Stimulated activated CD8-positive, alpha-beta memory T cell treated with anti-CD3 and anti-CD28 coated beads, Interleukin-15, amount 100 ng/mL, for 24 hours (primary cell): Measurements from ENCODE around the gene IWS1.
"Not testable (repeated sequence)": the region's sequence is repeated elsewhere in the genome, so short reads cannot be mapped to it uniquely, and the experiment has no call there.

Experiments
- DNase-seq: peaks from one replicate; pipeline ENCODE4 v3.0.0-alpha.2; 2020; ENCODE audit warnings: low read depth

Gene IWS1

GRCh38 chr2:127454595-127455565 is 71.4 kb downstream of the IWS1 start:
- no peak for DNase-seq

- DNase-seq = no peak
These were observed 72.7 kb downstream of the IWS1 start for GRCh38 chr2:127453392-127454171.

DNA sequence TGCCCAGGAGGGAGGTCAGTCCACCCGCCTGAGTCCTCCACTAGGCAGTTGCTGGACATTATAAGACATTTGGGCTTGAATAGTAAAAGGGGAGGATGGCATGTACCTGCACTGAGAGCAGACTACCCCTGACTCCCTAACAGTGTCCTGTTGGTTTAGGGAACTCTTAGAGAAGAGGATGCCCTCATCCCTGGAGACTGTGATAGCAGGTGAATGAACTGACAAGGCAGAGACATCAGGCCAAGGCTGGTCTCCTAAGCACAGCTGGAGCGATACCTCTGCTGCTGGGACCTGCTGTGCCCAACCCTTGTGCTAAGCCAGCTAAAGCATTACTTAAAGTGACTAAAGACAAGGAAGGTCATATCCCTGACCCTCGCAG is 73.3 kb downstream of the IWS1 start:
- no peak for DNase-seq

GRCh38 chr2:127452423-127452822 is 73.9 kb downstream of the IWS1 start:
- DNase-seq = not testable (repeated sequence)

DNA sequence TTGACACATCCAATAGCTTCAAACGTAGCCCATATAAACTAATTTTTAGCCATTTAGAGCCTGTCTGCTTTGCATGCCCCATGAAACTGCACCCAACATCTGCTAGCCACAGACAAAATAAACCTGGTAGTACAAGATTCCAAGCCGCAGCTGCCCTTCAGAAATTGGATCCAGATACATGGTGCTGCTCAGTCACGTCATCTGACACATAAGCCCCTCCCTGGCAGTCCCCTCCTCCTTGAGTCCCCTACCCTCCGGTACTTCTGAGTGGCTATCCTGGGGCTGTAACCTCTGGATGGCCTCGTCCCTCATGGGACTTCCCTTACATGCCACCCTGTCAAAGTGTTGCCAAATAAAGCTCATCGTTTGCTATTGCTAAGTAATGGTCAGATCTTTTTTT is 74.3 kb downstream of the IWS1 start:
- no peak for DNase-seq

GRCh38 chr2:127449898-127450297 is 76.4 kb downstream of the IWS1 start:
- no peak for DNase-seq

DNA sequence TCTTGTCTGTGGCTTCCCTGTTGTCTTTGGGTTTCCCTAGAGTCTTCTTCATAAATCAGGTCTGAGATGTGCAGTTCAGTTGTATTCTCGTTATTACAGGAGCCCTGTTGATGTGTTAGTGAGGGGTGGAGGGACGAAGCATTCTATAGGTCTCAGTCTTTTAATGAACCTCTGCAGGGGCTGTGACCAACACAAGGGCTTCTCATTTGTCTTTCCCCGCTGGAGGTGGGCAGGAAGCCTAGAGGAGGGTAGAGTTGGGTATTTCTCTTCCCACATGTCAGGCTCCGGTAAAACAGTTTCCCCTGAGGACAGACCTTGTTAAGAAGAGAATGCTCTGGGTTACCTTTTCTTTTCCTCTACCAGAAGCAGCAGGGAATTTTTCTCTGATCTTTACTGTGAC is 76.9 kb downstream of the IWS1 start:
- no peak for DNase-seq

GRCh38 chr2:127448526-127448925 is 77.8 kb downstream of the IWS1 start:
- no peak for DNase-seq

GRCh38 chr2:127439343-127439742 is 86.9 kb downstream of the IWS1 start:
- DNase-seq = no peak

DNA sequence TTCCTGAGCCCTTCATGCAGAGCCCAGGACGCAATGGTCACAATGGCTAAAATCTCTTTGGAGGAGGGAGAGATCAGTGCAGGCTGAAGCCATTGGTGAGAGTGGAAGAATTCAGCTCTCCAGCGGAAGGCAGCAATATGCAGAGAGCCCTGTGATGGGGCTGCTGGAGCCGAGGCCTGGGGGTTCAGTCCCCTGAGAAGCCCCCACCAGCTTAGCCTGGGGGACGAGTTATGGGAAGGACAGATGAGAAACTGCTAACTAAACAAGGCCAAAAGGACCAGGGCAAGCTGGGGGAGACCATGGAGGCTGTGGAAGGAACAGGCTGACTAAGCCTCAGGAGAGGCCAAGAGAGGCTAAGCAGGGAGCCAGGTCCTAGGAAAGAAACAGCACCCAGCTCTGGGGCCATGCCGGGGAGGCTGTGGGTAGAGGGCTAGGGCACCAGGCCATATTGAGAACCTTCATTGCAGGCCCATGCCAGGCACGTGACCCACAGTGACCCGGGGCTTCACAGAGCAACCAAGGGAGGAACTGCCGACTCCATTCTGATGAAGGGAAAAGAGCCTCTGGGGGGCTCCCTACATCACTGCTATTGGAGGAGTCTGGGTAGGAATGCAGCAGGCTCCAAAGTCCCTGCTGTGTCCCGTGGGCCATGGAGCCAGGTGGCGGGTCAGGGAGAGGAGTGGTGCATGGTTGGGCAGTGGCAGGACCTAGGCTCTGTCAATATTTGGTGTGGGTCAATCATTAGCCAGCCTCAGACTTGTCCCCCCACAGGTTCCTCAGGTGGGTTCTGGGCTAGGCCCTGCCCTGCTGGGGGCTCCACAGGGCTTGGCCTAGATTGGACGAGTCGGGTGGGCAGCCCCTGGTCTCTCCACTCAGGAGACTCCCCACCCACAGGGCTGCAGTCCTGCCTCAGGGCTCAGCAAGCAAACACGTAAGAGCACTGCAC is 88.2 kb downstream of the IWS1 start:
- no peak for DNase-seq

DNA sequence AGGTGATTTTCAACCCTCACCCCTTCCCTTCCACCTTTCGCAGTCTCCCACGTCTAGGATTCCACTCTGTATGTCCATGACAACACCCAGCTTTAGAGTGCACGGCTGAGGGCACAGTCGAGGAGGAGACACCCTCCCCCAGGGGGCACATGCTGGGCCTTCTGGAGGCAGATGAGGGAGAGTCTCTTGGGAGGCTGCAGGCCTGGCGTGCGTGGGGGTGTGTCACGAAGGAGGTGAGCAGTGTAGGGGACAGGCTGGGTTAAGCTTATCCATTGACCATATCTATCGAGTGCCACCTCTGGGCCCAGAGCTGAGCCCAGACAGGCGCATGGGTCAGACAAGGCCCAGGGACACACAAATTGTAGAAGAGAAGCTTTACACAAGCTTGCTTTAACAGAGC is 89.2 kb downstream of the IWS1 start:
- DNase-seq = no peak

DNA sequence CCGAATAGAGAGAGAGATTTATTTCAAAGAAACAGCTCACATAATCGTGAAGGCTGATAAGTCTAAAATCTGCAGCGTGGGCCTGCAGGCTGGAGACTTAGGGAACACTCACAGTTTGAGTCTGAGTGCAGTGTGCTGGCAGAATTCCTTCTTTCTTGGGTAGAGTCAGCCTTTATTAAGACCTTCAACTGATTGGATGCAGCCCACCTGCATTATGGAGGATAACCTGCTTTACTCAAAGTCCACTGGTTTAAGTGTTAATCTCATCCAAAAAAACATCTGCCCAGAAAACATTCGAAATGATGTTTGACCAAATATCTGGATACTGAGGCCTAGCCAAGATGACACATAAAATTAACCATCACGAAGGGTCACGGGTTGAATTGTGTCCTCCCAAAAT is 91.8 kb downstream of the IWS1 start:
- no peak for DNase-seq

- DNase-seq = no peak
These were observed 94.8 kb downstream of the IWS1 start for GRCh38 chr2:127431408-127432023.
